ENCODE results near the gene PHLPP1.

DNA sequence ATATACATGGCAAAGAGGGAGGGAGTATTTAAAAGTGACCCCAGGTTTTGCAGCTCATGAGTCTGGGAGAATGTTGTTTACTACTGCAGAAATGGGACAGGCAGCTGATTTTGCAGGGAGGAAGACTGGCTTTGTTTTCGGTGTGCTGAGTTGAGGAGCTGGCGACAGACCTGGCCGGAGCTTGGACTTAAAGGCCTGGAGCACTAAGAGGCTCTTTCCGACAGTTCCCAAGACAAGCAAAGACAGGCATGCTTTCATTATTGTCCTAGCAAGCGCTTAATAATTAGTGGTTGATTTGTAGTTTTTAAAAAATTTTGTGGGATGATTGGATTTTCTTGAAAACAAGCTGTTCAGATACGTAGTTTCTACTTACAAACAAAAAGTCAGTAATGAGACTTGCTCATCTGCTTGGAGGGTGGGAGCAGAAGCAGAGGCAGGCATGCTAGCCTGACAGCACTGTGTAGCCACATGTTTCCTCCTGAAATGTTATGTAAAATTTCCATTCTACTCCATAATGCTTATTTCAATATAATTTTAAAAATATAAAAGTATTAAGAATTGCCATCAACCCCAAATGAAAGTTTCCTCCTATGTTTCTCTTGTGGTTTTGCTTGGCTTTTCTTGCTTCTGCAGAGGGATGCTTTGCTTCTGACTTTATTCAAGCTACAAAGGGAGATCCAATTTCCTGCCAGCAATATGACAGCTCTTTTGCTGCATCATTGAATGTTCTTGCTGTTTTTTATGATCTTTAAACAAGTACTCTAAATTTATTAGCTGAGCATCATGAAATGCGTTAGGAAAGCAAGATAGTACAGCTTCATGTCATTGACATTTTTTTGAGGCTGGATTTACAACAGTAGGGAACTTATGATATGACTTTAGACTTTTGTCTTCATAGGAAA is 75.8 kb downstream of the PHLPP1 start:
- TF ChIP-seq, protein P1, sequence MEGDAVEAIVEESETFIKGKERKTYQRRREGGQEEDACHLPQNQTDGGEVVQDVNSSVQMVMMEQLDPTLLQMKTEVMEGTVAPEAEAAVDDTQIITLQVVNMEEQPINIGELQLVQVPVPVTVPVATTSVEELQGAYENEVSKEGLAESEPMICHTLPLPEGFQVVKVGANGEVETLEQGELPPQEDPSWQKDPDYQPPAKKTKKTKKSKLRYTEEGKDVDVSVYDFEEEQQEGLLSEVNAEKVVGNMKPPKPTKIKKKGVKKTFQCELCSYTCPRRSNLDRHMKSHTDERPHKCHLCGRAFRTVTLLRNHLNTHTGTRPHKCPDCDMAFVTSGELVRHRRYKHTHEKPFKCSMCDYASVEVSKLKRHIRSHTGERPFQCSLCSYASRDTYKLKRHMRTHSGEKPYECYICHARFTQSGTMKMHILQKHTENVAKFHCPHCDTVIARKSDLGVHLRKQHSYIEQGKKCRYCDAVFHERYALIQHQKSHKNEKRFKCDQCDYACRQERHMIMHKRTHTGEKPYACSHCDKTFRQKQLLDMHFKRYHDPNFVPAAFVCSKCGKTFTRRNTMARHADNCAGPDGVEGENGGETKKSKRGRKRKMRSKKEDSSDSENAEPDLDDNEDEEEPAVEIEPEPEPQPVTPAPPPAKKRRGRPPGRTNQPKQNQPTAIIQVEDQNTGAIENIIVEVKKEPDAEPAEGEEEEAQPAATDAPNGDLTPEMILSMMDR (IDR thresholded peaks at IDR 0.05) = no peak
- TF ChIP-seq POLR2A (IDR thresholded peaks at IDR 0.05) = no peak
